ENCODE results near the gene HSPD1.

DNA sequence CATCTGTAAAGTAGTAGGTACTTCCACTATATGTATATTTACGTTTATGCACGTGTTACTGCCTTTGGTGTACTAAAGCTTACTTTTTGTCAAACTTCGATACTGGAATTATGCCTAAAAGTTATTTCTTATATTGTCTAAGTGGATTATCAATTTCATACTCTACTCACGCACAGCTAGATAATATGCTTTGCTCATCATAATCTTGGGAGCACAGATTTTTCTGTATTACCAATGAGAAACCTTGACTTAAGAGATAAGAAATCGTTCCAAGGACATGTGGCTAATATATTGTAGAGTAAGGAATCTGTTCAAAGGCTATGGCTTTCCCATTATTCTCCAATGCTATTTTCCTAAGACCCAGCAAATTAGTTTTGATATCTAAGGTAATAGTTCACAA is 7.0 kb upstream of the HSPD1 start:
- TF ChIP-seq, protein P1, sequence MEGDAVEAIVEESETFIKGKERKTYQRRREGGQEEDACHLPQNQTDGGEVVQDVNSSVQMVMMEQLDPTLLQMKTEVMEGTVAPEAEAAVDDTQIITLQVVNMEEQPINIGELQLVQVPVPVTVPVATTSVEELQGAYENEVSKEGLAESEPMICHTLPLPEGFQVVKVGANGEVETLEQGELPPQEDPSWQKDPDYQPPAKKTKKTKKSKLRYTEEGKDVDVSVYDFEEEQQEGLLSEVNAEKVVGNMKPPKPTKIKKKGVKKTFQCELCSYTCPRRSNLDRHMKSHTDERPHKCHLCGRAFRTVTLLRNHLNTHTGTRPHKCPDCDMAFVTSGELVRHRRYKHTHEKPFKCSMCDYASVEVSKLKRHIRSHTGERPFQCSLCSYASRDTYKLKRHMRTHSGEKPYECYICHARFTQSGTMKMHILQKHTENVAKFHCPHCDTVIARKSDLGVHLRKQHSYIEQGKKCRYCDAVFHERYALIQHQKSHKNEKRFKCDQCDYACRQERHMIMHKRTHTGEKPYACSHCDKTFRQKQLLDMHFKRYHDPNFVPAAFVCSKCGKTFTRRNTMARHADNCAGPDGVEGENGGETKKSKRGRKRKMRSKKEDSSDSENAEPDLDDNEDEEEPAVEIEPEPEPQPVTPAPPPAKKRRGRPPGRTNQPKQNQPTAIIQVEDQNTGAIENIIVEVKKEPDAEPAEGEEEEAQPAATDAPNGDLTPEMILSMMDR (IDR thresholded peaks at IDR 0.05), result no peak
- TF ChIP-seq ZFX (IDR thresholded peaks at IDR 0.05; ENCODE audit: borderline replicate concordance), result no peak
